Pancreas (tissue), 10 donors: ENCODE results near the gene LRCOL1. TPM values are rescaled to one million over a fixed set of nuclear protein-coding genes. Genes with fewer than 3 reads are reported as not detected.

Experiments
- ATAC-seq, 4 donors: fragments of 200-7000 bp; cut with Tn5 transposase; one replicate each; pipeline versions ENCODE4 v1.8.0 to v1.9.1; 2020; ENCODE audit warnings: mild to moderate bottlenecking in 4 of 4, moderate library complexity in 4 of 4
- DNase-seq, 6 donors: peaks; one replicate each; pipeline ENCODE4 v3.0.0-alpha.2; 2020
- FAIRE-seq: peaks from 2 replicates; lab custom pipeline; 2012; peaks lifted over from hg19 to GRCh38; lab: Jason Lieb, UNC
- H3K27ac ChIP-seq, 4 donors: fragments of 200-600 bp; sonication (generic); 1 replicate in 3 of 4; 2 replicates in 1 of 4; pipeline versions ENCODE4 v1.5.0 to v1.8.0; 2020
- H3K27me3 ChIP-seq, 4 donors: fragments of 200-600 bp; one replicate each; pipeline ENCODE4 v1.8.0; 2021
- H3K36me3 ChIP-seq, 3 donors: fragments of 200-600 bp; sonication (generic) in 1 of 3; one replicate each; pipeline versions ENCODE4 v1.5.0 to v1.8.0; 2020 to 2021
- H3K4me1 ChIP-seq, 3 donors: fragments of 200-600 bp; one replicate each; pipeline ENCODE4 v1.8.0; 2021
- H3K4me3 ChIP-seq, 4 donors: fragments of 200-600 bp; sonication (generic) in 2 of 4; one replicate each; pipeline versions ENCODE4 v1.5.0 to v1.8.0; 2020 to 2021
- H3K9me3 ChIP-seq, 4 donors: fragments of 200-600 bp; one replicate each; pipeline ENCODE4 v1.8.0; 2021
- WGBS, 2 donors: extraction: QIAGEN DNeasy Blood & Tissue Kit; methylation state at CpG; one replicate each; pipeline ENCODE4 v1.1.7; 2013; 5-methylcytosine and 5-hydroxymethylcytosine counted together
- intact Hi-C, 3 donors: fragments of 100-400 bp; cut with DNase I; formaldehyde crosslinking; loops; one replicate each; pipeline versions ENCODE4 v1.11.1 to v1.14.2; 2022
- polyA plus RNA-seq, 2 donors: library from polyadenylated mRNA; stranded (reverse); fragments of 200-250 nt; gene quantifications; one replicate each; pipeline ENCODE4 v1.2.3, GENCODE V29; 2013
- total RNA-seq, 6 donors: library from RNA; stranded (reverse); fragmentation: NEBNext Ultra II Directional in 4 of 6; extraction: Animal tissue kit (Norgen Biotek cat#: 25700) in 4 of 6; gene quantifications; one replicate each; pipeline versions ENCODE4 v1.2.1 to v1.2.4, GENCODE V29; 2021 to 2023
- TF ChIP-seq, protein P1 (sequence below), 4 donors: fragments of 200-600 bp; sonication (generic) in 3 of 4; IDR thresholded peaks; one replicate each; pipeline versions ENCODE4 v1.5.0 to v1.8.0; 2021; ENCODE audit warnings: antibody characterized with exemption in 4 of 4
- donor health status: healthy with polysubstance abuse.
- donor health status: DM: no; HTN: no; CAD: no; lungs with moderate emphysema.
- donor health status: DM: no; HTN: no; CAD: no.
- donor health status: control.
- donor health status: control.
- donor health status: Bipolar disorder and iron deficiency.
- donor health status: DM: yes; HTN: yes; CAD: no.
- donor health status: DM: no; HTN: no; CAD: no.
- donor health status: DM: no; HTN: no; CAD: no.
- donor health status: DM: yes; HTN: yes; CAD: no.

LRCOL1 gene
- total and polyA plus RNA-seq, 8 donors = 0.21 TPM; not detected in 7

DNA sequence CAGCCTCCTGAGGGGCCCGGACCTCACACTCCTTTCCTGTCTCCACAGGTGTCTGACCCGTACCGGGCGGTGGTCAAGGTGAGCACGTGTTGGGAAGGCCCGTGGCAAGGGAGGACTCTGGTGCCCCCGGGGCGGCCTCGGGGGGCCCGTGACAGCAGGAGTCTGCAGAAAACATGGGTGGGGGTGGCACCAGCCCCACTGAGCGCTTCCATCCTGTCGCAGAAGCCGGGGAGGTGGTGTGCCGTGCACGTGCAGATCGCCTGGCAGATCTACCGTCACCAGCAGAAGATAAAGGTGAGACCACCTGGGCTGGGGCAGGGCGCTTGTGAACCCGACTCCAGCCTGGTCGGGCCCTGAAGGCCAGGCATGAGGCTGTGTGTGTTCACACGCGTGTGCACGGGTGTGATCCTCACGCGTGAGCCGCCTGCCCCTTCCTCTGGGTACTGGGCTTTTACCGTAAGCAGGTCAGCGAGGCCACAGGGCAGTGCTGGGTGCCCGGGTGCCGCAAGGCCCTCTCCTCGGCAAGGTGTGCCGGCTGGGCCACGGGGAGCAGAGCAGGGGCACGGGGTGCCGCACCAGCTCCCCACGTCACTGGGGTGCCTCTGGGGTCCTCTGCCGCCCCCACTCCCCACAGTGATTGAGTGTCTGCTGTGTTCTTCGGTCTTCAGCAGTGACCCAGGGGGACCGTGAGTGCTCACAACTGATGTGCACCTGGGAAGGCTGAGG lies 35.9 kb downstream of the LRCOL1 start:
- intact Hi-C loops = no loop called here
- Histone ChIP-seq H3K4me1 (no peaks in the 10 kb centered on the region), H3K27me3 (no peaks in the 10 kb centered on the region), H3K27ac (no peak overlapping the region), H3K36me3 (peaks cover 2 to 11% (median 4%) of the 10 kb centered on the region in 3 donors), H3K9me3 (no peaks in the 10 kb centered on the region), H3K4me3 (no peak overlapping the region)
- TF ChIP-seq, protein P1, sequence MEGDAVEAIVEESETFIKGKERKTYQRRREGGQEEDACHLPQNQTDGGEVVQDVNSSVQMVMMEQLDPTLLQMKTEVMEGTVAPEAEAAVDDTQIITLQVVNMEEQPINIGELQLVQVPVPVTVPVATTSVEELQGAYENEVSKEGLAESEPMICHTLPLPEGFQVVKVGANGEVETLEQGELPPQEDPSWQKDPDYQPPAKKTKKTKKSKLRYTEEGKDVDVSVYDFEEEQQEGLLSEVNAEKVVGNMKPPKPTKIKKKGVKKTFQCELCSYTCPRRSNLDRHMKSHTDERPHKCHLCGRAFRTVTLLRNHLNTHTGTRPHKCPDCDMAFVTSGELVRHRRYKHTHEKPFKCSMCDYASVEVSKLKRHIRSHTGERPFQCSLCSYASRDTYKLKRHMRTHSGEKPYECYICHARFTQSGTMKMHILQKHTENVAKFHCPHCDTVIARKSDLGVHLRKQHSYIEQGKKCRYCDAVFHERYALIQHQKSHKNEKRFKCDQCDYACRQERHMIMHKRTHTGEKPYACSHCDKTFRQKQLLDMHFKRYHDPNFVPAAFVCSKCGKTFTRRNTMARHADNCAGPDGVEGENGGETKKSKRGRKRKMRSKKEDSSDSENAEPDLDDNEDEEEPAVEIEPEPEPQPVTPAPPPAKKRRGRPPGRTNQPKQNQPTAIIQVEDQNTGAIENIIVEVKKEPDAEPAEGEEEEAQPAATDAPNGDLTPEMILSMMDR (IDR thresholded peaks at IDR 0.05) = no peak
- FAIRE-seq (no peak), DNase-seq (peak in 1 of 6 donors; percentile 70), ATAC-seq (no peak)
- 96 to 97% methylated on average over 39 of the region's 39 CpGs for WGBS, 2 donors

DNA sequence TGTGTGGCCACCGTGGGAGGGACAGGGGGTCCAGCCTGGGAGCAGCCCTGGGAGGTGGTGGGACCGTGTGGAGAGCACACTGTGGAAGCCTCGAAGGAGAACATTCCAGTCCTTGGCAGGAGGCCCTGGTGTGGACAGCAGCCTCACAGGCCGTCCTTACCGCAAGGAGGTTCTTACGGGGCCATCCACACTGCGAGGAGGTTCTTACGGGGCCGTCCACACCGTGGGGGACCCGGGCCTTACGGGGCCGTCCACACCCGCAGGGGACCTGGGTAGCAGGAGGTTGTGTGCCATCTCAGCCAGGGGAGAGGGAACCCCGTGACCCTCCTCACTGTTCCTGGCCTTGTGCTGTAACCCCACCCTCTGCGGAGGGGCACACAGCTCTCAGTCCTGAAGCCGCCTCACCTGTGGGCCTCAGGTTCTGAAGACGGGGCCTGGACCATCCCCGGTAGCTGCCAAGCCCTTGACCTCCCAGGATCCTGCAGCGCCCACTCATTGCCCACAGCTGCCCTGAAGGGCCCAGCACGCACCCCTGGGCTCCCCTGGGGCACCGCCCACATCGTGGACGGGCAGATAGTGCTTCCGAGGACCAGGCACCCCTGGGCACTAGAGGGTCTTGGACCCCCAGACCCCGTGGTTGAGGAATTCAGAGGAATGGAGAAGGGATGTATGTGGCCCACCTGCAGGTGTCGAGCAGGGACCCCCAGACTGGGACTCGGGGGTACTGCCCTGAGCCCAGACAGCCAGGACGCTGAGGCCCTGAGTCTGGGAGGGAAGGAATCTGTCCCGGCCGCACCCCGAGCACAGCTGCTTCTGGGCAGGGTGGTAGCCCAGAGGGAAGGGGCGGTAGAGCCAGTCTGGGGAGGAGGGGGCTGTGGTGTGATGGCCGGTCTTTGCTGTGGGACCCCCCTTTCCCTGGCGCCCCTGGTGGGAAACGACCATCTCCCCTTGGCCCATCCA lies 37.3 kb downstream of the LRCOL1 start:
- intact Hi-C loops = no loop called here
- H3K27ac ChIP-seq = no peak overlapping the region
- H3K27me3 ChIP-seq = no peaks in the 10 kb centered on the region
- H3K4me1 ChIP-seq = no peaks in the 10 kb centered on the region
- H3K4me3 ChIP-seq = no peak overlapping the region
- peak in 1 of 6 donors; percentile 72 for DNase-seq
- no peak for ATAC-seq
- TF ChIP-seq, protein P1 (IDR thresholded peaks at IDR 0.05) = no peak
- H3K9me3 ChIP-seq = no peaks in the 10 kb centered on the region
- FAIRE-seq = no peak
- H3K36me3 ChIP-seq = peaks cover 2 to 9% (median 4%) of the 10 kb centered on the region in 3 donors
- WGBS, 2 donors = 94% methylated on average over 36 of the region's 36 CpGs

DNA sequence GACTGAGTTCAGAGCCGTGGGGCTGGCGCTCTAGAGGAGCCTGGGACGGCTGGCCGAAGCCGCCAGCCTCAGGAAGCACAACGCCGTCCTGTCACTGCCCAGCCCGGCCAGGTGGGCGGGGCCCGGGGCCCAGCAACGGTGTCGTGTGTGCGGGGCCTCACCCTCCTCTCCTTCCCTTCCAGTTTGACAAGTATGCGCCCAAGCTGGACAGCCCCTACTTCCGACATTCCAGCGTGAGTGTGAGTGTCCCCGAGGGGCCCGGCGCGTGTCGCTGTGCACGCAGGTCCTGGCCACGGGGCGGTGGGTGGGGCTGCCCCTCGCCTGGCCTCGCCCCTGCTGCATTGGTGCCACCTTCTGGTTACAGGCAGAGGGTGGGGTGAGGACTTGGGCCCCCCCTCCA lies 38.3 kb downstream of the LRCOL1 start:
- Histone ChIP-seq H3K27ac (no peak overlapping the region), H3K27me3 (no peaks in the 10 kb centered on the region), H3K36me3 (peaks cover 2 to 8% (median 4%) of the 10 kb centered on the region in 3 donors), H3K4me1 (no peaks in the 10 kb centered on the region), H3K9me3 (no peaks in the 10 kb centered on the region), H3K4me3 (no peak overlapping the region)
- 92 to 93% methylated on average over 21 to 26 of the region's 26 CpGs for WGBS, 2 donors
- FAIRE-seq (no peak), DNase-seq (peak in 1 of 6 donors; percentile 74), ATAC-seq (no peak)
- TF ChIP-seq, protein P1 (IDR thresholded peaks at IDR 0.05) = no peak
- intact Hi-C loops = no loop called here

DNA sequence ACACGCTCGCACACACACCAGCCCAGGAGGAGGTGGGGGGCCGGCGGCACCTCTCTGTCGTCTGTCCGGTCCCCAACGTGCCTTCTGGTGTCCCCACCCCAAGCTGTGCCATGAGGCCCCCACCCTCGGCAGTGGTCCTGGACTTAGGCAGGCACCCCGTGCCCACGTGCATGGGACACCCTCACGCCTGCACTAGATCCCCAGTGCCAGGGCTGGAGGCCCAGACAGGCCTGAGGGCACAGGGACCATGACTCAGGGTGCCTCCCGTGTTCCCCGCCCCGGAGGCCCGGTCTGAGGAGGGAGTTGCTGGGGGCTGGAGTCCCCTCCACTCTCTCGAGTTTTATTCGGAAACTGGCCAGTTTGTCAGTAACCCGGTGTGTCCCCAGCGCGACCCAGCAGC lies 38.8 kb downstream of the LRCOL1 start:
- intact Hi-C loops = no loop called here
- H3K9me3 ChIP-seq = no peaks in the 10 kb centered on the region
- ATAC-seq (no peak), FAIRE-seq (no peak), DNase-seq (peak in 1 of 6 donors; percentile 74)
- TF ChIP-seq, protein P1 (IDR thresholded peaks at IDR 0.05) = no peak
- H3K27ac ChIP-seq = no peak overlapping the region
- no peak overlapping the region for H3K4me3 ChIP-seq
- WGBS, 2 donors = 90 to 94% methylated on average over 15 to 20 of the region's 20 CpGs
- no peaks in the 10 kb centered on the region for H3K4me1 ChIP-seq
- peaks cover 2 to 4% (median 3%) of the 10 kb centered on the region in 3 donors for H3K36me3 ChIP-seq
- no peaks in the 10 kb centered on the region for H3K27me3 ChIP-seq
